ENCODE results near the gene PLPPR1. TPM values are rescaled to one million over a fixed set of nuclear protein-coding genes. Genes with fewer than 3 reads are reported as not detected.

Gene PLPPR1
- total RNA-seq, 1 experiment from 2014 or later, result not detected

DNA sequence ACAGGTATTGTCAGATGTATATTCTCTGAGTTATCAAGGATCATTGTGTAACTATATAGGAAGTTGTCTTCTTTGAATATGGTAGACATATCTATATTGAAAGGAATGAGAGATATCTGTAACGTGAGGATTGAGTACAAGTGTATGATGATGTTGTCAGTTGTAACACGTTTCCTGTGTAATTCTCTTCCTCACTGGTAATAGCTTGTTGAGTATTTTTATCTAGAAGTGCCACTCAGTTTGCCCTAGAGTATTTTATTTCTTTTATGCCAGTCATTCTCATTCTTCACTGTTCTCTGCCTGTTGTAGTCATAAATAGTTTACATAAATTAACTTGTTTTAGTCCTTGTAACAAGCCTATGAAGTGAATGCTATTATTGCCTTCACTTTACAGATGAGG is 184.1 kb downstream of the PLPPR1 start:
- TF ChIP-seq, protein P1, sequence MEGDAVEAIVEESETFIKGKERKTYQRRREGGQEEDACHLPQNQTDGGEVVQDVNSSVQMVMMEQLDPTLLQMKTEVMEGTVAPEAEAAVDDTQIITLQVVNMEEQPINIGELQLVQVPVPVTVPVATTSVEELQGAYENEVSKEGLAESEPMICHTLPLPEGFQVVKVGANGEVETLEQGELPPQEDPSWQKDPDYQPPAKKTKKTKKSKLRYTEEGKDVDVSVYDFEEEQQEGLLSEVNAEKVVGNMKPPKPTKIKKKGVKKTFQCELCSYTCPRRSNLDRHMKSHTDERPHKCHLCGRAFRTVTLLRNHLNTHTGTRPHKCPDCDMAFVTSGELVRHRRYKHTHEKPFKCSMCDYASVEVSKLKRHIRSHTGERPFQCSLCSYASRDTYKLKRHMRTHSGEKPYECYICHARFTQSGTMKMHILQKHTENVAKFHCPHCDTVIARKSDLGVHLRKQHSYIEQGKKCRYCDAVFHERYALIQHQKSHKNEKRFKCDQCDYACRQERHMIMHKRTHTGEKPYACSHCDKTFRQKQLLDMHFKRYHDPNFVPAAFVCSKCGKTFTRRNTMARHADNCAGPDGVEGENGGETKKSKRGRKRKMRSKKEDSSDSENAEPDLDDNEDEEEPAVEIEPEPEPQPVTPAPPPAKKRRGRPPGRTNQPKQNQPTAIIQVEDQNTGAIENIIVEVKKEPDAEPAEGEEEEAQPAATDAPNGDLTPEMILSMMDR (conservative IDR thresholded peaks at IDR 0.05; ENCODE audit: low read depth, low read length), result no peak
- TF ChIP-seq EZH2 (IDR thresholded peaks at IDR 0.05; ENCODE audit: borderline replicate concordance, low read depth, low read length, poor library complexity, severe bottlenecking), result no peak
- Histone ChIP-seq H3K27me3 (replicated peaks; ENCODE audit: insufficient read depth, low read depth, low read length, poor library complexity) (peaks cover 6% of the 10 kb centered on the region), H3K4me3 (ENCODE audit: low read depth, low read length, poor library complexity, severe bottlenecking) (no peak overlapping the region), H3K4me1 (ENCODE audit: insufficient read depth, low read length, poor library complexity, severe bottlenecking) (no peaks in the 10 kb centered on the region), H3K27ac (ENCODE audit: low read depth, low read length, poor library complexity, severe bottlenecking) (no peak overlapping the region), H3K36me3 (ENCODE audit: insufficient read depth, low read length, poor library complexity, severe bottlenecking) (no peaks in the 10 kb centered on the region), H3K9me3 (ENCODE audit: low read depth, low read length, poor library complexity, severe bottlenecking) (no peaks in the 10 kb centered on the region)
- ChIA-PET CTCF (no interaction called here), POLR2A (ENCODE audit: low non-redundant PET) (no interaction called here)
- intact Hi-C loops (cut with micrococcal nuclease; ENCODE audit: unreplicated experiment), result no loop called here
- BruUV-seq (replicated peaks), result no TSS peak
- DNase-seq (ENCODE audit: low spot score), result no peak

DNA sequence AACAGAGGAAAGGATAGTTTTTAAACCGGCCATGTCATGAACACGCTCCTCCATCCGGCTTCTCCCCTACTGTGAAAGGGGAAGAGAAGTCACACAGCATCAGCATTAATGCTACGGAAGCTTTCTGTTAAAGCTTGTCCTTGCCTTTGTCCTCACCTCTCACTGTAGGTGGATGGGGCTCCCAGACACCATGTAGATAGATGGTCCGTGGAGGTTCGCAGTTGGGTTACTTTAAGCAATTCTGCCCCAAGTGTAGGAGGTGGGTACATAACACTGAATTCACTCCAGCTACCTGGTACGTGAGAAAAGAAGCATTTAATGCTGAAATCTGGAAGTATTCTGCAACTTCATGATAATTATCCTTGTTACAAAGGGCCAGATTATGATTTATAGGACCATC is 190.5 kb downstream of the PLPPR1 start:
- no peaks in the 10 kb centered on the region for H3K4me1 ChIP-seq (ENCODE audit: insufficient read depth, low read length, poor library complexity, severe bottlenecking)
- TF ChIP-seq, protein P1 (conservative IDR thresholded peaks at IDR 0.05; ENCODE audit: low read depth, low read length), result no peak
- no peak for TF ChIP-seq EZH2 (IDR thresholded peaks at IDR 0.05; ENCODE audit: borderline replicate concordance, low read depth, low read length, poor library complexity, severe bottlenecking)
- no peaks in the 10 kb centered on the region for H3K36me3 ChIP-seq (ENCODE audit: insufficient read depth, low read length, poor library complexity, severe bottlenecking)
- POLR2A ChIA-PET (ENCODE audit: low non-redundant PET), result no interaction called here
- no peak overlapping the region for H3K27ac ChIP-seq (ENCODE audit: low read depth, low read length, poor library complexity, severe bottlenecking)
- intact Hi-C loops (cut with micrococcal nuclease; ENCODE audit: unreplicated experiment), result no loop called here
- H3K4me3 ChIP-seq (ENCODE audit: low read depth, low read length, poor library complexity, severe bottlenecking), result no peak overlapping the region
- H3K9me3 ChIP-seq (ENCODE audit: low read depth, low read length, poor library complexity, severe bottlenecking), result no peaks in the 10 kb centered on the region
- DNase-seq (ENCODE audit: low spot score), result no peak
- CTCF ChIA-PET, result no interaction called here
- no peaks in the 10 kb centered on the region for H3K27me3 ChIP-seq (replicated peaks; ENCODE audit: insufficient read depth, low read depth, low read length, poor library complexity)
- no TSS peak for BruUV-seq (replicated peaks)

DNA sequence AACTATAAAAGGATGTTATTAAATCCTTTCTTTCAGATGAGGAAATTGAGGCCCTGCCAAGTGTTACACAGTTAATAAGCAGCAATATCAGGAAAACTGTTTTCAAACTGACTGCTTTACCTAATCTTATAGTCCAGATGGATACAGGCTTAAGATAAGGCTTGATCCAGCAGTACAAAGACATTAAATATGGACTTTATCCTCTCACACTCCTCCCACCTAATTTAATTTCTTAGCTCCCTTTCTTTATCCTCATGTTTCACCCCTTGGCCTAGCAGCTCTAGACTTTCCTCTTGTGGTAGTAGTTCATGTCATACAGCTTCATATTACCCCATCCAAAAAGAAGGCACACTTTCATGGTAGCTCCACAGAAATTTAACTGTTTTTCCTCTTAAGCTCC is 191.8 kb downstream of the PLPPR1 start:
- Histone ChIP-seq H3K4me1 (ENCODE audit: insufficient read depth, low read length, poor library complexity, severe bottlenecking) (no peaks in the 10 kb centered on the region), H3K9me3 (ENCODE audit: low read depth, low read length, poor library complexity, severe bottlenecking) (no peaks in the 10 kb centered on the region), H3K4me3 (ENCODE audit: low read depth, low read length, poor library complexity, severe bottlenecking) (no peak overlapping the region), H3K36me3 (ENCODE audit: insufficient read depth, low read length, poor library complexity, severe bottlenecking) (no peaks in the 10 kb centered on the region), H3K27ac (ENCODE audit: low read depth, low read length, poor library complexity, severe bottlenecking) (no peak overlapping the region), H3K27me3 (replicated peaks; ENCODE audit: insufficient read depth, low read depth, low read length, poor library complexity) (no peaks in the 10 kb centered on the region)
- no peak for TF ChIP-seq EZH2 (IDR thresholded peaks at IDR 0.05; ENCODE audit: borderline replicate concordance, low read depth, low read length, poor library complexity, severe bottlenecking)
- TF ChIP-seq, protein P1 (conservative IDR thresholded peaks at IDR 0.05; ENCODE audit: low read depth, low read length), result no peak
- no TSS peak for BruUV-seq (replicated peaks)
- no peak for DNase-seq (ENCODE audit: low spot score)
- CTCF ChIA-PET, result no interaction called here
- POLR2A ChIA-PET (ENCODE audit: low non-redundant PET), result no interaction called here
- intact Hi-C loops (cut with micrococcal nuclease; ENCODE audit: unreplicated experiment), result no loop called here
